22Rv1 (cell line): ENCODE measurements around the gene ABCA7.

Source experiments
- H3K27ac ChIP-seq: fragments of 450-650 bp; 2 replicates; pipeline ENCODE4 v1.5.1; 2017
- ZFX ChIP-seq: fragments of 450-650 bp; IDR thresholded peaks from 2 replicates; pipeline ENCODE4 v1.6.1; 2017; ENCODE audit warnings: antibody characterized with exemption, borderline replicate concordance
- TF ChIP-seq, protein P1 (sequence below): fragments of 450-650 bp; IDR thresholded peaks from 2 replicates; pipeline ENCODE4 v1.5.1; 2017; ENCODE audit warnings: mild to moderate bottlenecking

ABCA7 gene

DNA sequence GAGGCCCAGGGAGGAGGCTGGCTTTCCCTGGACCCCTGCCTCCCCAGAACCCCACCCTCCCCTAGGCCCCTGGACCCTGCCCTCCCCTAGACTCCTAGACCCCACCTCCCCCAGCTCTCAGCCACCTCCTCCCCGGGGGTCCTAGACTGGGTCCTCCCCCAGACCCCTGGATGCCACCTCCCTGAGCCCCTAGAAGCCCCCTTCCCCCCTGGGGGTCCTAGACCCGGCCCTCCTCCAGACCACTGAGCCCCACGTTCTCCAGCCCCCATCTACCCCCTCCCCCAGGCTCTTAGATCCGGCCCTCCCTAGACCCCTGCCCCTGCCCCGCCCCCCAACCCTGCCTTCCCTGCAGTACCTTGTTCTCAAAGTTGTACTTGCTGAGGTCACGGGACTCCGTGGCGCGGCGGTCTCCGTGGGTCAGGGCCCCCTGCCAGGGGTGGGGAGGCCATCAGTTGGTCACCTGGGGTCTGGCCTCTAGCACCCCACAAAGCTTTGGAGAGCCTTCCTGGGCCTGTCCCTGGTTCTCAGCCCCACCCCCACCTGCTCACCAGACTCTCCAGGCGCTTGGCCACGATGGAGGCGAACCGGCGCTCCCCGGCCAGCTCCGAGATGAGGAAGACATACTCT lies 71.8 kb downstream of the ABCA7 start:
- peak overlapping the region; percentile 98 for H3K27ac ChIP-seq
- no peak for TF ChIP-seq ZFX
- TF ChIP-seq, protein P1, sequence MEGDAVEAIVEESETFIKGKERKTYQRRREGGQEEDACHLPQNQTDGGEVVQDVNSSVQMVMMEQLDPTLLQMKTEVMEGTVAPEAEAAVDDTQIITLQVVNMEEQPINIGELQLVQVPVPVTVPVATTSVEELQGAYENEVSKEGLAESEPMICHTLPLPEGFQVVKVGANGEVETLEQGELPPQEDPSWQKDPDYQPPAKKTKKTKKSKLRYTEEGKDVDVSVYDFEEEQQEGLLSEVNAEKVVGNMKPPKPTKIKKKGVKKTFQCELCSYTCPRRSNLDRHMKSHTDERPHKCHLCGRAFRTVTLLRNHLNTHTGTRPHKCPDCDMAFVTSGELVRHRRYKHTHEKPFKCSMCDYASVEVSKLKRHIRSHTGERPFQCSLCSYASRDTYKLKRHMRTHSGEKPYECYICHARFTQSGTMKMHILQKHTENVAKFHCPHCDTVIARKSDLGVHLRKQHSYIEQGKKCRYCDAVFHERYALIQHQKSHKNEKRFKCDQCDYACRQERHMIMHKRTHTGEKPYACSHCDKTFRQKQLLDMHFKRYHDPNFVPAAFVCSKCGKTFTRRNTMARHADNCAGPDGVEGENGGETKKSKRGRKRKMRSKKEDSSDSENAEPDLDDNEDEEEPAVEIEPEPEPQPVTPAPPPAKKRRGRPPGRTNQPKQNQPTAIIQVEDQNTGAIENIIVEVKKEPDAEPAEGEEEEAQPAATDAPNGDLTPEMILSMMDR: no peak

- H3K27ac ChIP-seq: peak overlapping the region; percentile 98
- TF ChIP-seq ZFX: no peak
- TF ChIP-seq, protein P1: no peak
These were observed 72.5 kb downstream of the ABCA7 start for GRCh38 chr19:1112268-1113029.

- peak overlapping the region; percentile 98 for H3K27ac ChIP-seq
- TF ChIP-seq, protein P1: peak; percentile 96
- TF ChIP-seq ZFX: no peak
These were observed 73.4 kb downstream of the ABCA7 start for GRCh38 chr19:1113030-1113985.

DNA sequence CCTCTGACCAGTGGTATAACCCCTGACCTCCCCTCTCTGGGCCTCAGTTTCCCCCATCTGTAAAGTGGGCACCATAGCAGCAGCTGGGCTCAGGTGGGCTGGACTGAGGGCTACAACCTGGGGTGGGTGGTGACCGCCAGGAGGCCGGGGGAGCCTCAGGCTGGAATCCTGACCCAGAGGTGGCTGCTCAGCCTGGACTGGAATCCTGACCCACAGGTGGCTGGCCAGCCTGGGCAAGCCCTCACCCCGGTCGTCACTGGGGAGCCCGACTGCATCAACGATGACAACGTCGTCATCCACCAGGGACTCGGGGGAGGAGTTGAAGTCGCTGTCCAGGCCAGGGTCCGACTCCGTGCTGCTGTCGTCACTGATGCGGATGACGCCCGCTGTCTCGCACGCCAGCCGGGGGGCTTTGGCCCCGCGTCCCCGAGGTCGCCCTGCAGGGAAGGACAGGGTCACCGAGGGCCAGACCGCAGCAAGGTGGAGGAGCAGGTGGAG lies 74.1 kb downstream of the ABCA7 start:
- H3K27ac ChIP-seq: peak overlapping the region; percentile 98
- no peak for TF ChIP-seq ZFX
- TF ChIP-seq, protein P1: no peak

- H3K27ac ChIP-seq: peak overlapping the region; percentile 98
These were observed 74.8 kb downstream of the ABCA7 start for GRCh38 chr19:1114728-1115127.
